Measurements from ENCODE around the gene TUBB6. TPM values are rescaled to one million over a fixed set of nuclear protein-coding genes. Genes with fewer than 3 reads are reported as not detected.

TUBB6 gene
- total RNA-seq, 1 donor from 2014 or later: 31.9 TPM

DNA sequence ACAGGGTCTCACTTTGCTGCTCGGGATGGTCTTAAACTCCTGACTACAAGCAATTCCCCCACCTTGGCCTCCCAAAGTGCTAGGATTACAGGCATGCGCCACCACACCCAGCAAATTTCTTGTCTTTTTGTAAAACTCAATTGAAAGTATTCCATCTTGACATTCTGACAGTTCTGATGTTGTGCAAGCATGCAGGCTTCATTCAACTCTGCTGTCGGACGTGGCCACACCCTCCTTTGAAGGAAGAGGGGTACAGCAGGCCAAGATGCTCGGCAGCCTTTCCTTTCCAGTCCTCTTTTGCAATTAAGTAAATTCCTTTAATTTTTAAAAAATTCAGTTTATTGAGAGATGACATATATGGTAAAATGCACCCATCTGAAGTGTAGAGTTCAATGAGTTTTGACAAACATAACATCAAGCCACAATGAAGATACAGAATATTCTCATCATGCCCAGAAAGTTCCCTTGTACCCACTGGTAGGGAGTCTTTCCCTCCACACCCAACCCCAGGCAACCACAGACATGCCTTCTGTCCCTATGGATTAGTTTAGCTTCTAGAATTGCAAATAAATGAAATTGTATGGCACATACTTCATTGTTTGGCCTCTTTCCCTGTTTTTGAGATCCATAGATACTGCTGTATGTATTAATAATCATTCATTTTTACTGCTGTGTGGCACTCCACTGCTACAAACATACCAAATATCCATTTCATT, 33.1 kb downstream of the TUBB6 start:
- intact Hi-C loops (cut with micrococcal nuclease): no loop called here
- Mint-ChIP-seq H3K27ac (no peak overlapping the region), H3K4me1 (no peaks in the 10 kb centered on the region), H3K36me3 (ENCODE audit: low read depth) (peaks cover 77% of the 10 kb centered on the region), H3K9me3 (no peaks in the 10 kb centered on the region), H3K4me3 (no peak overlapping the region), H3K27me3 (no peaks in the 10 kb centered on the region)
- DNase-seq: no peak
- POLR2A ChIA-PET: no interaction called here
- CTCF ChIA-PET: no interaction called here
- ATAC-seq (ENCODE audit: low read depth): no peak
- TF ChIP-seq, protein P1, sequence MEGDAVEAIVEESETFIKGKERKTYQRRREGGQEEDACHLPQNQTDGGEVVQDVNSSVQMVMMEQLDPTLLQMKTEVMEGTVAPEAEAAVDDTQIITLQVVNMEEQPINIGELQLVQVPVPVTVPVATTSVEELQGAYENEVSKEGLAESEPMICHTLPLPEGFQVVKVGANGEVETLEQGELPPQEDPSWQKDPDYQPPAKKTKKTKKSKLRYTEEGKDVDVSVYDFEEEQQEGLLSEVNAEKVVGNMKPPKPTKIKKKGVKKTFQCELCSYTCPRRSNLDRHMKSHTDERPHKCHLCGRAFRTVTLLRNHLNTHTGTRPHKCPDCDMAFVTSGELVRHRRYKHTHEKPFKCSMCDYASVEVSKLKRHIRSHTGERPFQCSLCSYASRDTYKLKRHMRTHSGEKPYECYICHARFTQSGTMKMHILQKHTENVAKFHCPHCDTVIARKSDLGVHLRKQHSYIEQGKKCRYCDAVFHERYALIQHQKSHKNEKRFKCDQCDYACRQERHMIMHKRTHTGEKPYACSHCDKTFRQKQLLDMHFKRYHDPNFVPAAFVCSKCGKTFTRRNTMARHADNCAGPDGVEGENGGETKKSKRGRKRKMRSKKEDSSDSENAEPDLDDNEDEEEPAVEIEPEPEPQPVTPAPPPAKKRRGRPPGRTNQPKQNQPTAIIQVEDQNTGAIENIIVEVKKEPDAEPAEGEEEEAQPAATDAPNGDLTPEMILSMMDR (IDR thresholded peaks at IDR 0.05): no peak

DNA sequence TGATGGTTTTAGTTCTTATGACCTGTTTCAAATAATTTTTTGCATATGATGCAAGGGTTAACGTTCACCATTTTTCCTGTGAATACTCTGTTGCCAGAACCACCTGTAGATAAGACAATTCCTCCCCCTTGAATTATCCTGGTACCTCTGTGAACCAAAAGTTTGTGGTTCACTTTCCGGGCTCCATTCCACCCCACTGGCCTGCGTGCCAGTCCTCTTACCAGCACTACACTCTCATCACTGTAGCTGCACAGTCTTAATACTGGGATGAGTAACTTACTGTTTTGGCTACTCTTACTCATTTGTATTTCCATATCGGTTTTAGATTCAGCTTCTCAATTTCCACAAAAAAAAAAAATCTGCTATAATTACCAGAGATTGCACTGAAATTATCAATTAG, 34.6 kb downstream of the TUBB6 start:
- CTCF ChIA-PET: no interaction called here
- DNase-seq: no peak
- no peak overlapping the region for H3K27ac Mint-ChIP-seq
- TF ChIP-seq, protein P1 (IDR thresholded peaks at IDR 0.05): no peak
- H3K36me3 Mint-ChIP-seq (ENCODE audit: low read depth): peaks cover 77% of the 10 kb centered on the region
- no peak for ATAC-seq (ENCODE audit: low read depth)
- H3K4me3 Mint-ChIP-seq: no peak overlapping the region
- H3K4me1 Mint-ChIP-seq: no peaks in the 10 kb centered on the region
- POLR2A ChIA-PET: no interaction called here
- no peaks in the 10 kb centered on the region for H3K9me3 Mint-ChIP-seq
- no peaks in the 10 kb centered on the region for H3K27me3 Mint-ChIP-seq
- intact Hi-C loops (cut with micrococcal nuclease): no loop called here

GRCh38 chr18:12345491-12346239, 37.6 kb downstream of the TUBB6 start:
- H3K36me3 Mint-ChIP-seq (ENCODE audit: low read depth): peaks cover 85% of the 10 kb centered on the region
- ATAC-seq (ENCODE audit: low read depth): no peak
- POLR2A ChIA-PET: no interaction called here

DNA sequence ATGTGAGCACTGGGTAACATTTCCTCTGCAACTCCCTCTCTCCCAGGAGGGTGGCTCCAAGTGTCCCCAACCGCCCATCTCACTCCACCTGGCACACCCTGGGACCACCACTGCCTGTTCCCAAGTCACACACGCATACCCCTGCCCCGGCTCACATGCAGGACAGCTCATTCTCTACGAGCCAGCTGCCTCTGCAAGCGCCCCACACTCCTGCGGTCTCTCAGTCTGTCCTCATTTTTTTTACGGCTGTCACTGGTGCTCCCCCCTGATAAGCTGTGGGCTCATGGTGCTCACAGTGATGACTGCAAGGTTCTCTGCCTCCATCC, 38.2 kb downstream of the TUBB6 start:
- Mint-ChIP-seq H3K36me3 (ENCODE audit: low read depth) (peaks cover 87% of the 10 kb centered on the region), H3K4me1 (no peaks in the 10 kb centered on the region), H3K4me3 (no peak overlapping the region), H3K27me3 (no peaks in the 10 kb centered on the region), H3K9me3 (no peaks in the 10 kb centered on the region), H3K27ac (no peak overlapping the region)
- DNase-seq (no peak), ATAC-seq (ENCODE audit: low read depth) (no peak)
- intact Hi-C loops (cut with micrococcal nuclease): no loop called here
- ChIA-PET POLR2A (interaction anchor here (0.7 kb wide), 1 partner anchor 27 kb away, joined by 10 read pairs; no protein-coding TSS in a partner anchor), CTCF (no interaction called here)
- TF ChIP-seq, protein P1 (IDR thresholded peaks at IDR 0.05): no peak

More at GRCh38 chr18:12345491-12346239, 37.6 kb downstream of the TUBB6 start:
- Mint-ChIP-seq H3K27ac (no peak overlapping the region), H3K4me3 (no peak overlapping the region), H3K9me3 (no peaks in the 10 kb centered on the region), H3K27me3 (no peaks in the 10 kb centered on the region), H3K4me1 (no peaks in the 10 kb centered on the region)
- intact Hi-C loops (cut with micrococcal nuclease): no loop called here
- CTCF ChIA-PET: no interaction called here
- DNase-seq: no peak
- TF ChIP-seq, protein P1 (IDR thresholded peaks at IDR 0.05): no peak

DNA sequence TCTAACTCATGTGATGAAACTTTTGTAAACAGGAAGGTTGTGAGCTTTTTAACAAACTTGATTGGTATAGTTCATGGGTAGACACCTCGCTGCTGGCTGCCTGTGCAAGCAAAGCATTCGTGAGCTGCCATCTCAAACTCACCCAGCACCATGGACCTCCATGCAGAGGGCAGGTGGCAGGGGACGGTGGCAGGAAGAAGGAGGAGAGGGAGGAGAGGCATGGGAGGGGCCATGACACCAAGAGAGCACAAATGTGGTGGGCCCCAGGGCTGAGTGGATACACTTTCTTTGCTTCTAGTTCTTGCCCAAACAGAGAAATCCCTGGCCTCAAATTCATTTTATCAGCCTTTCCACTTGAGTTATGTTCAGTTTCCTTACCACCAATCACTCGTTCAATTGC, 39.9 kb downstream of the TUBB6 start:
- no peak overlapping the region for H3K27ac Mint-ChIP-seq
- ATAC-seq (ENCODE audit: low read depth) (no peak), DNase-seq (no peak)
- no peaks in the 10 kb centered on the region for H3K4me1 Mint-ChIP-seq
- peaks cover 84% of the 10 kb centered on the region for H3K36me3 Mint-ChIP-seq (ENCODE audit: low read depth)
- no peaks in the 10 kb centered on the region for H3K27me3 Mint-ChIP-seq
- H3K9me3 Mint-ChIP-seq: no peaks in the 10 kb centered on the region
- TF ChIP-seq, protein P1 (IDR thresholded peaks at IDR 0.05): no peak
- ChIA-PET CTCF (interaction anchor here (1.2 to 1.3 kb wide), 2 partner anchors 20 to 76 kb away, joined by 3 read pairs; no protein-coding TSS in a partner anchor), POLR2A (no interaction called here)
- H3K4me3 Mint-ChIP-seq: no peak overlapping the region
- intact Hi-C loops (cut with micrococcal nuclease): no loop called here

All from activated B cell treated with CpG ODN at 0.5 μM for 24 hours (primary cell).